Liver (tissue), 9 donors: ENCODE measurements around the gene ALK. TPM values are rescaled to one million over a fixed set of nuclear protein-coding genes. Genes with fewer than 3 reads are reported as not detected.

ENCODE experiments used
- DNase-seq: peaks from one replicate; pipeline ENCODE4 v3.0.0-alpha.2; 2017; ENCODE audit warnings: low spot score
- H3K27ac ChIP-seq, 2 donors: one replicate each; pipeline ENCODE4 v1.7.0; 2013; ENCODE audit warnings: inconsistent platforms in 2 of 2, low read length in 2 of 2, control low read depth in 1 of 2, low read depth in 1 of 2, mild to moderate bottlenecking in 1 of 2
- H3K27me3 ChIP-seq, 4 donors: one replicate each; pipeline versions ENCODE4 v1.6.1 to v1.7.0; 2013; ENCODE audit warnings: low read length in 3 of 4, inconsistent platforms in 1 of 4, mild to moderate bottlenecking in 1 of 4, moderate library complexity in 1 of 4; ENCODE audit not compliant: control insufficient read depth in 4 of 4, insufficient read depth in 4 of 4
- H3K36me3 ChIP-seq, 4 donors: one replicate each; pipeline versions ENCODE4 v1.6.1 to v1.7.0; 2013; ENCODE audit warnings: low read length in 3 of 4, mild to moderate bottlenecking in 3 of 4, low read depth in 1 of 4, moderate library complexity in 1 of 4; ENCODE audit not compliant: control insufficient read depth in 4 of 4, insufficient read depth in 3 of 4
- H3K4me1 ChIP-seq, 4 donors: one replicate each; pipeline versions ENCODE4 v1.6.1 to v1.7.0; 2013; ENCODE audit warnings: low read length in 3 of 4, mild to moderate bottlenecking in 3 of 4, moderate library complexity in 1 of 4; ENCODE audit not compliant: control insufficient read depth in 4 of 4, insufficient read depth in 4 of 4
- H3K4me3 ChIP-seq, 3 donors: one replicate each; pipeline versions ENCODE4 v1.6.1 to v1.7.0; 2013; ENCODE audit warnings: low read length in 3 of 3, control low read depth in 1 of 3, low read depth in 1 of 3, mild to moderate bottlenecking in 1 of 3
- H3K9ac ChIP-seq, 2 donors: one replicate each; pipeline ENCODE4 v1.7.0; 2013; ENCODE audit warnings: low read length in 2 of 2, mild to moderate bottlenecking in 2 of 2, moderate library complexity in 2 of 2, control low read depth in 1 of 2, low read depth in 1 of 2
- H3K9me3 ChIP-seq, 4 donors: one replicate each; pipeline versions ENCODE4 v1.6.1 to v1.7.0; 2013; ENCODE audit warnings: low read length in 3 of 4; ENCODE audit not compliant: control insufficient read depth in 4 of 4
- ATF3 ChIP-seq: IDR thresholded peaks from 2 replicates; pipeline ENCODE4 v1.6.1; 2016; ENCODE audit warnings: antibody characterized with exemption
- EGR1 ChIP-seq, 2 donors: IDR thresholded peaks; 2 replicates each; pipeline ENCODE4 v1.6.1; 2016 to 2018; ENCODE audit warnings: antibody characterized with exemption in 2 of 2, low read depth in 2 of 2
- FOXA1 ChIP-seq: IDR thresholded peaks from 2 replicates; pipeline ENCODE4 v1.6.1; 2016; ENCODE audit warnings: antibody characterized with exemption
- FOXA2 ChIP-seq: IDR thresholded peaks from 2 replicates; pipeline ENCODE4 v1.6.1; 2016; ENCODE audit warnings: antibody characterized with exemption
- GABPA ChIP-seq, 2 donors: IDR thresholded peaks in 1 of 2; conservative IDR thresholded peaks in 1 of 2; 2 replicates each; pipeline ENCODE4 v1.6.1; 2016; ENCODE audit warnings: antibody characterized with exemption in 2 of 2, mild to moderate bottlenecking in 1 of 2, moderate library complexity in 1 of 2
- HNF4A ChIP-seq, 2 donors: conservative IDR thresholded peaks; 2 replicates each; pipeline ENCODE4 v1.6.1; 2016; ENCODE audit warnings: antibody characterized with exemption in 2 of 2, mild to moderate bottlenecking in 2 of 2
- HNF4G ChIP-seq: IDR thresholded peaks from 2 replicates; pipeline ENCODE4 v1.6.1; 2016; ENCODE audit warnings: antibody characterized with exemption
- JUND ChIP-seq, 2 donors: IDR thresholded peaks; 2 replicates each; pipeline ENCODE4 v1.6.1; 2016; ENCODE audit warnings: antibody characterized with exemption in 2 of 2
- MAX ChIP-seq: IDR thresholded peaks from 2 replicates; pipeline ENCODE4 v1.6.1; 2016; ENCODE audit warnings: antibody characterized with exemption
- NR2F2 ChIP-seq: IDR thresholded peaks from 2 replicates; pipeline ENCODE4 v1.6.1; 2016; ENCODE audit warnings: antibody characterized with exemption
- RAD21 ChIP-seq, 2 donors: IDR thresholded peaks; 2 replicates each; pipeline ENCODE4 v1.6.1; 2016; ENCODE audit warnings: antibody characterized with exemption in 2 of 2, mild to moderate bottlenecking in 2 of 2
- REST ChIP-seq: IDR thresholded peaks from 2 replicates; pipeline ENCODE4 v1.6.1; 2016; ENCODE audit warnings: antibody characterized with exemption, mild to moderate bottlenecking
- RXRA ChIP-seq, 2 donors: IDR thresholded peaks; 2 replicates each; pipeline ENCODE4 v1.6.1; 2017 to 2018; ENCODE audit warnings: antibody characterized with exemption in 2 of 2, mild to moderate bottlenecking in 1 of 2
- SP1 ChIP-seq: IDR thresholded peaks from 2 replicates; pipeline ENCODE4 v1.6.1; 2018; ENCODE audit warnings: antibody characterized with exemption, mild to moderate bottlenecking
- TAF1 ChIP-seq: conservative IDR thresholded peaks from 2 replicates; pipeline ENCODE4 v1.6.1; 2016; ENCODE audit warnings: antibody characterized with exemption, mild to moderate bottlenecking
- YY1 ChIP-seq: IDR thresholded peaks from 2 replicates; pipeline ENCODE4 v1.6.1; 2016; ENCODE audit warnings: antibody characterized with exemption, mild to moderate bottlenecking
- ZBTB33 ChIP-seq: IDR thresholded peaks from 2 replicates; pipeline ENCODE4 v1.6.1; 2016; ENCODE audit warnings: antibody characterized with exemption
- WGBS: extraction: QIAGEN DNeasy Blood & Tissue Kit; methylation state at CpG from one replicate; pipeline ENCODE4 v1.1.7; 2013; 5-methylcytosine and 5-hydroxymethylcytosine counted together
- polyA plus RNA-seq, 2 donors: library from polyadenylated mRNA; stranded (reverse) in 1 of 2; unstranded in 1 of 2; fragments of 200-250 nt in 1 of 2; fragments of >200 nt in 1 of 2; fragmentation: Nextera tagmentation in 1 of 2; extraction: Ambion mirVana in 1 of 2; gene quantifications; one replicate each; pipeline versions ENCODE4 v1.2.1 to v1.2.3, GENCODE V29; 2013 to 2015
- total RNA-seq, 2 donors: library from RNA; depleted of rRNA; stranded (reverse); fragments of >200 nt; gene quantifications; one replicate each; pipeline ENCODE4 v1.2.3, GENCODE V29; 2014
- TF ChIP-seq, protein P1 (sequence below): fragments of 150-350 bp; IDR thresholded peaks from 2 replicates; pipeline ENCODE4 v1.5.1; 2017; ENCODE audit warnings: improper control_type of control experiment, low read depth, low read length; ENCODE audit not compliant: missing input control
- donor health status: healthy.
- donor health status: healthy.
- donor health status: healthy.
- donor health status: healthy.
- donor health status: healthy.

ALK gene
- total and polyA plus RNA-seq, 4 donors, result under 0.01 TPM; not detected in 3

- Histone ChIP-seq H3K9me3 (no peaks in the 10 kb centered on the region), H3K4me1 (no peaks in the 10 kb centered on the region), H3K27me3 (no peaks in the 10 kb centered on the region), H3K4me3 (no peak overlapping the region), H3K9ac (no peak overlapping the region), H3K36me3 (no peaks in the 10 kb centered on the region), H3K27ac (no peak overlapping the region)
- TF ChIP-seq NR2F2 (no peak), ATF3 (no peak), EGR1 (IDR thresholded peaks at IDR 0.05; ENCODE audit: low read depth in 2 of 2) (no peak), REST (no peak), YY1 (no peak), HNF4G (no peak), TAF1 (no peak), GABPA (IDR thresholded peaks at IDR 0.05 in 1 of 2, conservative IDR thresholded peaks at IDR 0.05 in 1 of 2) (no peak), FOXA1 (no peak), JUND (IDR thresholded peaks at IDR 0.05) (no peak)
- TF ChIP-seq, protein P1, sequence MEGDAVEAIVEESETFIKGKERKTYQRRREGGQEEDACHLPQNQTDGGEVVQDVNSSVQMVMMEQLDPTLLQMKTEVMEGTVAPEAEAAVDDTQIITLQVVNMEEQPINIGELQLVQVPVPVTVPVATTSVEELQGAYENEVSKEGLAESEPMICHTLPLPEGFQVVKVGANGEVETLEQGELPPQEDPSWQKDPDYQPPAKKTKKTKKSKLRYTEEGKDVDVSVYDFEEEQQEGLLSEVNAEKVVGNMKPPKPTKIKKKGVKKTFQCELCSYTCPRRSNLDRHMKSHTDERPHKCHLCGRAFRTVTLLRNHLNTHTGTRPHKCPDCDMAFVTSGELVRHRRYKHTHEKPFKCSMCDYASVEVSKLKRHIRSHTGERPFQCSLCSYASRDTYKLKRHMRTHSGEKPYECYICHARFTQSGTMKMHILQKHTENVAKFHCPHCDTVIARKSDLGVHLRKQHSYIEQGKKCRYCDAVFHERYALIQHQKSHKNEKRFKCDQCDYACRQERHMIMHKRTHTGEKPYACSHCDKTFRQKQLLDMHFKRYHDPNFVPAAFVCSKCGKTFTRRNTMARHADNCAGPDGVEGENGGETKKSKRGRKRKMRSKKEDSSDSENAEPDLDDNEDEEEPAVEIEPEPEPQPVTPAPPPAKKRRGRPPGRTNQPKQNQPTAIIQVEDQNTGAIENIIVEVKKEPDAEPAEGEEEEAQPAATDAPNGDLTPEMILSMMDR, result no peak
- no peak for DNase-seq
- 91% methylated on average over 1 of the region's 1 CpG for WGBS
Observed at GRCh38 chr2:29782087-29782486, 139.3 kb downstream of the ALK start.

GRCh38 chr2:29780906-29781305, 140.5 kb downstream of the ALK start:
- Histone ChIP-seq H3K4me3 (no peak overlapping the region), H3K9ac (no peak overlapping the region), H3K36me3 (no peaks in the 10 kb centered on the region), H3K4me1 (no peaks in the 10 kb centered on the region), H3K9me3 (no peaks in the 10 kb centered on the region), H3K27ac (no peak overlapping the region), H3K27me3 (no peaks in the 10 kb centered on the region)
- TF ChIP-seq HNF4G (no peak), REST (no peak), FOXA2 (no peak), RAD21 (IDR thresholded peaks at IDR 0.05) (no peak), ZBTB33 (no peak), JUND (IDR thresholded peaks at IDR 0.05) (no peak), TAF1 (no peak), GABPA (IDR thresholded peaks at IDR 0.05 in 1 of 2, conservative IDR thresholded peaks at IDR 0.05 in 1 of 2) (no peak), SP1 (no peak), EGR1 (IDR thresholded peaks at IDR 0.05; ENCODE audit: low read depth in 2 of 2) (no peak), YY1 (no peak), MAX (no peak), FOXA1 (no peak), RXRA (IDR thresholded peaks at IDR 0.05) (no peak), HNF4A (conservative IDR thresholded peaks at IDR 0.05) (no peak), NR2F2 (no peak), ATF3 (no peak)
- TF ChIP-seq, protein P1, result no peak
- 84% methylated on average over 1 of the region's 1 CpG for WGBS
- no peak for DNase-seq
